ENCODE results near the gene CLTB.

CLTB gene

DNA sequence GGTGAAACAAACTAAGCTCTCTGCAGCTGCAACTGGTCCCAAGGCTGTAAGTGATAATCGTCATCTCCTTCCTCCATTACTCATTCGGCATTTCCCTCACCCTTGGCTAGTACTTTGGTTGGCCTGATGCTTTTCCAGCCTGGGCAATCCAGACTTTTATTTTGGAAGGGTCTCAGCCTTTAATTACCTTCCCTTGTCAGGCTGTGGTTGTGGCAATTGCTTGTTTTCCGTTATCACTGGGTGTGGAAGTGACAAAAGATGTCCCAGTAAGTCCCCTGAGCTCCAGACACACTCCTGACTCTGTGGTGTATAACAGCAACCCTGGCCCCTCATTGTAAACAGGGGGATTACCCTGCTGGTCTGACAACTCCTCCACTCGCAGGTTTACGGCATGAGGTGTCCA lies 25.6 kb upstream of the CLTB start:
- no peak for DNase-seq (ENCODE audit: extremely low spot score)
- ChIA-PET CTCF (interaction anchor here (1.7 kb wide), 1 partner anchor 24 kb away, joined by 3 read pairs; no protein-coding TSS in a partner anchor), POLR2A (no interaction called here)
- TF ChIP-seq, protein P1, sequence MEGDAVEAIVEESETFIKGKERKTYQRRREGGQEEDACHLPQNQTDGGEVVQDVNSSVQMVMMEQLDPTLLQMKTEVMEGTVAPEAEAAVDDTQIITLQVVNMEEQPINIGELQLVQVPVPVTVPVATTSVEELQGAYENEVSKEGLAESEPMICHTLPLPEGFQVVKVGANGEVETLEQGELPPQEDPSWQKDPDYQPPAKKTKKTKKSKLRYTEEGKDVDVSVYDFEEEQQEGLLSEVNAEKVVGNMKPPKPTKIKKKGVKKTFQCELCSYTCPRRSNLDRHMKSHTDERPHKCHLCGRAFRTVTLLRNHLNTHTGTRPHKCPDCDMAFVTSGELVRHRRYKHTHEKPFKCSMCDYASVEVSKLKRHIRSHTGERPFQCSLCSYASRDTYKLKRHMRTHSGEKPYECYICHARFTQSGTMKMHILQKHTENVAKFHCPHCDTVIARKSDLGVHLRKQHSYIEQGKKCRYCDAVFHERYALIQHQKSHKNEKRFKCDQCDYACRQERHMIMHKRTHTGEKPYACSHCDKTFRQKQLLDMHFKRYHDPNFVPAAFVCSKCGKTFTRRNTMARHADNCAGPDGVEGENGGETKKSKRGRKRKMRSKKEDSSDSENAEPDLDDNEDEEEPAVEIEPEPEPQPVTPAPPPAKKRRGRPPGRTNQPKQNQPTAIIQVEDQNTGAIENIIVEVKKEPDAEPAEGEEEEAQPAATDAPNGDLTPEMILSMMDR (IDR thresholded peaks at IDR 0.05; ENCODE audit: control extremely low read depth, extremely low read depth, low read depth, missing control alignments): no peak

DNA sequence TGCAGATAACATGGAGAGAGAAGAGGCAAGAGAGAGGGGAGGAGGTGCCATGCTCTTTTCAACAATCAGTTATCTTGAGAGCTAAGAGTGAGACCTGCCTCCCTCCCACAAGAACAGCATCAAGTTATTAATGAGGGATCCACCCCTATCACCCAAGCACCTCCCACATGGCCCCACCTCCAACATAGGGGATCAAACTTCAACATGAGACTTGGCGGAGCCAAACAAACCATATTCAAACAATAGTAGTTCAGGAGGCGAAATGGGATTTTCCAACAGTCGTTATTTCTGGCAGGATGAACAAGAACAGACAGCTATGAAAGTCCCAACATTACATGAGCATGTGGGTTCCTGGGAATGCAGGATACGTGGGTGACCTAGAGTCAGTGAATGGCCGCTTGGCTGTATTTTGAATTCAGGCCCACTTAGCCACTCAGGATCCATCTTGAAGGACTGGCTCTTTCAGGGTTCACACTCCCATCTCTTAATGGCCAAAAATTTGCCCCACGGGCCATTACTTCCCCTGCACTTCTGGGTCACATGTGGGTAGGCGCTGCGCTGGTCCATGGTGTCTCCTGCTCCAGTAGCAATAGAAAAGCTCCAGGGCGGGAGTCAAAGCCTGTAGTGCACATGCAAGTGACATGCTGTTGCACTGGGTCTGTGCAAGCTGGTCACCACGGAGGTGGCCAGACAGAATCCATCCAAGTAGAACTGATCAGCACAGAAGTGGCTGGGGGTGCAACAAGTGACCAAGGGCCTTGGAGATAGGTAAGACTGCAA lies 24.8 kb upstream of the CLTB start:
- TF ChIP-seq, protein P1 (IDR thresholded peaks at IDR 0.05; ENCODE audit: control extremely low read depth, extremely low read depth, low read depth, missing control alignments): no peak
- ChIA-PET CTCF (interaction anchor here (1.1 to 1.7 kb wide), 3 partner anchors 10 to 219 kb away, joined by 3 to 4 read pairs (median 3); no protein-coding TSS in a partner anchor), POLR2A (no interaction called here)
- no peak for DNase-seq (ENCODE audit: extremely low spot score)

- TF ChIP-seq, protein P1 (IDR thresholded peaks at IDR 0.05; ENCODE audit: control extremely low read depth, extremely low read depth, low read depth, missing control alignments): no peak
- ChIA-PET CTCF (interaction anchor here (1.3 kb wide), 1 partner anchor 9 kb away, joined by 8 read pairs; no protein-coding TSS in a partner anchor), POLR2A (no interaction called here)
- DNase-seq (ENCODE audit: extremely low spot score): no peak
Measured at GRCh38 chr5:176438959-176439757, 22.8 kb upstream of the CLTB start.

- no peak for DNase-seq (ENCODE audit: extremely low spot score)
- TF ChIP-seq, protein P1 (IDR thresholded peaks at IDR 0.05; ENCODE audit: control extremely low read depth, extremely low read depth, low read depth, missing control alignments): no peak
- POLR2A ChIA-PET: no interaction called here
- CTCF ChIA-PET: interaction anchor here (3.2 kb wide), 1 partner anchor 11 kb away, joined by 10 read pairs; the partner anchor contains the start of gene FAF2
Measured at GRCh38 chr5:176436656-176437055, 20.3 kb upstream of the CLTB start.

GRCh38 chr5:176432707-176433106 lies 16.4 kb upstream of the CLTB start:
- TF ChIP-seq, protein P1 (IDR thresholded peaks at IDR 0.05; ENCODE audit: control extremely low read depth, extremely low read depth, low read depth, missing control alignments): no peak
- ChIA-PET CTCF (interaction anchor here (4.8 kb wide), 1 partner anchor 15 kb away, joined by 18 read pairs; the partner anchor contains the start of gene CLTB), POLR2A (no interaction called here)
- no peak for DNase-seq (ENCODE audit: extremely low spot score)

- no peak for DNase-seq (ENCODE audit: extremely low spot score)
- ChIA-PET POLR2A (no interaction called here), CTCF (interaction anchor here (1.9 to 4.8 kb wide), 2 partner anchors 13 to 18 kb away, joined by 6 to 18 read pairs; partner anchors contain the start of gene CLTB)
- TF ChIP-seq, protein P1 (IDR thresholded peaks at IDR 0.05; ENCODE audit: control extremely low read depth, extremely low read depth, low read depth, missing control alignments): no peak
Measured at GRCh38 chr5:176429972-176430371, 13.6 kb upstream of the CLTB start.
